H9 (cell line): ENCODE measurements around the gene BZW1. TPM values are rescaled to one million over a fixed set of nuclear protein-coding genes. Genes with fewer than 3 reads are reported as not detected.

Experiments
- DNase-seq: peaks from one replicate; pipeline ENCODE4 v3.0.0-alpha.2; 2017
- H2AFZ ChIP-seq: one replicate; pipeline ENCODE4 v1.6.1; 2013; ENCODE audit warnings: mild to moderate bottlenecking, low read length, control low read depth, moderate library complexity
- H2AK5ac ChIP-seq: 2 replicates; pipeline ENCODE4 v1.6.1; 2013; ENCODE audit warnings: low read length, control low read depth, mixed read lengths; ENCODE audit not compliant: insufficient read length
- H2BK120ac ChIP-seq: one replicate; pipeline ENCODE4 v1.6.1; 2013; ENCODE audit warnings: low read depth, mild to moderate bottlenecking, low read length, control low read depth, inconsistent platforms; ENCODE audit not compliant: poor library complexity, severe bottlenecking
- H2BK12ac ChIP-seq: 2 replicates; pipeline ENCODE4 v1.6.1; 2013; ENCODE audit warnings: low read length, control low read depth, mixed read lengths, low read depth; ENCODE audit not compliant: insufficient read length
- H2BK15ac ChIP-seq: 2 replicates; pipeline ENCODE4 v1.6.1; 2013; ENCODE audit warnings: low read depth, low read length, control low read depth
- H2BK20ac ChIP-seq: one replicate; pipeline ENCODE4 v1.6.1; 2013; ENCODE audit warnings: low read depth, mild to moderate bottlenecking, low read length, control low read depth, inconsistent platforms; ENCODE audit not compliant: poor library complexity, severe bottlenecking
- H2BK5ac ChIP-seq: 2 replicates; pipeline ENCODE4 v1.6.1; 2013; ENCODE audit warnings: low read length, control low read depth, mixed read lengths; ENCODE audit not compliant: insufficient read length
- H3K14ac ChIP-seq: 2 replicates; pipeline ENCODE4 v1.6.1; 2013; ENCODE audit warnings: low read length, control low read depth; ENCODE audit not compliant: insufficient read depth
- H3K18ac ChIP-seq: 2 replicates; pipeline ENCODE4 v1.6.1; 2013; ENCODE audit warnings: low read depth, mild to moderate bottlenecking, mixed read lengths, low read length, control low read depth; ENCODE audit not compliant: insufficient read length
- H3K23ac ChIP-seq: 2 replicates; pipeline ENCODE4 v1.6.1; 2013; ENCODE audit warnings: low read length, control low read depth, mixed read lengths, low read depth; ENCODE audit not compliant: insufficient read length
- H3K23me2 ChIP-seq: 2 replicates; pipeline ENCODE4 v1.6.1; 2013; ENCODE audit warnings: low read depth, mild to moderate bottlenecking, mixed read lengths, low read length, control low read depth; ENCODE audit not compliant: insufficient read length, poor library complexity, severe bottlenecking
- H3K27ac ChIP-seq: 2 replicates; pipeline ENCODE4 v1.5.1; 2013; ENCODE audit warnings: low read length, control low read depth, mixed read lengths, low read depth; ENCODE audit not compliant: insufficient read length
- H3K27me3 ChIP-seq: 2 replicates; pipeline ENCODE4 v1.6.1; 2013; ENCODE audit warnings: low read length, control low read depth, inconsistent platforms; ENCODE audit not compliant: insufficient read depth
- H3K4ac ChIP-seq: 2 replicates; pipeline ENCODE4 v1.6.1; 2013; ENCODE audit warnings: low read depth, mild to moderate bottlenecking, control low read depth, inconsistent platforms, low read length, moderate library complexity
- H3K4me1 ChIP-seq: 2 replicates; pipeline ENCODE4 v1.6.1; 2013; ENCODE audit warnings: low read length, control low read depth, inconsistent platforms; ENCODE audit not compliant: insufficient read depth
- H3K4me2 ChIP-seq: 2 replicates; pipeline ENCODE4 v1.6.1; 2013; ENCODE audit warnings: low read length, control low read depth, mixed read lengths; ENCODE audit not compliant: insufficient read length, insufficient read depth
- H3K56ac ChIP-seq: 2 replicates; pipeline ENCODE4 v1.6.1; 2013; ENCODE audit warnings: low read depth, mild to moderate bottlenecking, mixed read lengths, low read length, control low read depth; ENCODE audit not compliant: insufficient read length
- H3K79me1 ChIP-seq: 2 replicates; pipeline ENCODE4 v1.6.1; 2013; ENCODE audit warnings: low read depth, mild to moderate bottlenecking, moderate library complexity, low read length, control low read depth, inconsistent platforms; ENCODE audit not compliant: insufficient read depth, poor library complexity, severe bottlenecking
- H3K79me2 ChIP-seq: 2 replicates; pipeline ENCODE4 v1.6.1; 2013; ENCODE audit warnings: low read length, control low read depth, inconsistent platforms; ENCODE audit not compliant: insufficient read depth
- H3K9ac ChIP-seq: 2 replicates; pipeline ENCODE4 v1.6.1; 2013; ENCODE audit warnings: low read length, control low read depth, mixed read lengths; ENCODE audit not compliant: insufficient read length; ENCODE audit errors: extremely low read depth
- H3K9me3 ChIP-seq: one replicate; pipeline ENCODE4 v1.6.1; 2013; ENCODE audit warnings: low read depth, low read length, inconsistent platforms; ENCODE audit not compliant: control insufficient read depth
- H3T11ph ChIP-seq: one replicate; pipeline ENCODE4 v1.6.1; 2013; ENCODE audit warnings: mild to moderate bottlenecking, low read length, control low read depth, inconsistent platforms
- H4K20me1 ChIP-seq: one replicate; pipeline ENCODE4 v1.6.1; 2013; ENCODE audit not compliant: control insufficient read depth, insufficient read length, insufficient read depth
- H4K5ac ChIP-seq: 2 replicates; pipeline ENCODE4 v1.6.1; 2013; ENCODE audit warnings: low read depth, mild to moderate bottlenecking, mixed read lengths, low read length, control low read depth; ENCODE audit not compliant: insufficient read length
- H4K8ac ChIP-seq: replicated peaks from 2 replicates; pipeline ENCODE4 v1.6.1; 2013; ENCODE audit warnings: low read length, control low read depth, mixed read lengths, low read depth; ENCODE audit not compliant: insufficient read length
- H4K91ac ChIP-seq: 2 replicates; pipeline ENCODE4 v1.6.1; 2013; ENCODE audit warnings: low read depth, mild to moderate bottlenecking, moderate library complexity, mixed read lengths, low read length, control low read depth; ENCODE audit not compliant: insufficient read length
- H3K27ac Mint-ChIP-seq, 3 experiments: 2 replicates in 2 of 3; 3 replicates in 1 of 3; pipeline ENCODE4 v1.8.0; 2020 to 2021; ENCODE audit warnings: mixed read lengths in 3 of 3, mild to moderate bottlenecking in 1 of 3, moderate library complexity in 1 of 3
- H3K27me3 Mint-ChIP-seq: 2 replicates; pipeline ENCODE4 v1.8.0; 2021; ENCODE audit warnings: low read depth, mild to moderate bottlenecking, moderate library complexity, mixed read lengths
- H3K36me3 Mint-ChIP-seq, 3 experiments: 2 replicates in 2 of 3; 3 replicates in 1 of 3; pipeline ENCODE4 v1.8.0; 2020 to 2021; ENCODE audit warnings: low read depth in 3 of 3, mixed read lengths in 3 of 3; ENCODE audit not compliant: insufficient read depth in 1 of 3
- H3K4me1 Mint-ChIP-seq, 2 experiments: 2 replicates each; pipeline ENCODE4 v1.8.0; 2020; ENCODE audit warnings: mixed read lengths in 2 of 2
- H3K4me3 Mint-ChIP-seq, 2 experiments: 2 replicates in 1 of 2; 3 replicates in 1 of 2; pipeline ENCODE4 v1.8.0; 2020 to 2021; ENCODE audit warnings: mild to moderate bottlenecking in 2 of 2, mixed read lengths in 2 of 2, moderate library complexity in 1 of 2
- H3K9me3 Mint-ChIP-seq, 2 experiments: 2 replicates in 1 of 2; 3 replicates in 1 of 2; pipeline ENCODE4 v1.8.0; 2020; ENCODE audit warnings: mild to moderate bottlenecking in 2 of 2, mixed read lengths in 2 of 2, moderate library complexity in 1 of 2
- CTCF ChIP-seq: fragments of 200-600 bp; sonication (generic); conservative IDR thresholded peaks from 3 replicates; pipeline ENCODE4 v1.8.0; 2021; ENCODE audit warnings: antibody characterized with exemption, mild to moderate bottlenecking
- WGBS: extraction: QIAGEN DNeasy Blood & Tissue Kit; methylation state at CpG from one replicate; pipeline ENCODE4 v1.1.7; 2013; ENCODE audit warnings: missing lambda C conversion rate, low lambda C conversion rate, mixed read lengths; ENCODE audit not compliant: insufficient read length; ENCODE audit errors: extremely low coverage; 5-methylcytosine and 5-hydroxymethylcytosine counted together
- total RNA-seq: library from RNA; stranded (reverse); gene quantifications from 2 replicates; pipeline ENCODE4 v1.2.1, GENCODE V29; 2021

The BZW1 gene
- total RNA-seq, 1 experiment from 2014 or later: 370 TPM

- Histone ChIP-seq H3K4me1 (no peaks in the 10 kb centered on the region), H2BK12ac (no peak overlapping the region), H4K5ac (no peak overlapping the region), H2BK20ac (no peak overlapping the region), H3K9me3 (no peaks in the 10 kb centered on the region), H2BK120ac (no peak overlapping the region), H3K56ac (no peak overlapping the region), H2BK5ac (no peak overlapping the region), H3K9ac (no peak overlapping the region), H4K8ac (no peak overlapping the region), H4K20me1 (no peaks in the 10 kb centered on the region), H3K79me1 (no peaks in the 10 kb centered on the region), H3K4ac (no peak overlapping the region), H3K23me2 (no peaks in the 10 kb centered on the region), H3K14ac (no peak overlapping the region), H4K91ac (no peak overlapping the region), H3K18ac (no peak overlapping the region), H2BK15ac (no peak overlapping the region), H3T11ph (no peak overlapping the region), H2AFZ (no peak overlapping the region), H3K27ac (no peak overlapping the region), H3K27me3 (no peaks in the 10 kb centered on the region), H2AK5ac (no peak overlapping the region), H3K23ac (no peak overlapping the region), H3K79me2 (no peaks in the 10 kb centered on the region), H3K4me2 (no peak overlapping the region)
- H3K4me3 Mint-ChIP-seq: no peak overlapping the region
- H3K36me3 Mint-ChIP-seq: no peaks in the 10 kb centered on the region
- no peak for TF ChIP-seq CTCF
- WGBS: no CpG with 5 or more reads among the region's 2 CpGs
- no peak for DNase-seq
- peaks cover 9 to 11% of the 10 kb centered on the region in 2 experiments for H3K4me1 Mint-ChIP-seq
- H3K9me3 Mint-ChIP-seq: no peaks in the 10 kb centered on the region; a peak in 1 of 5 replicates
- H3K27ac Mint-ChIP-seq: no peak overlapping the region
- H3K27me3 Mint-ChIP-seq: peaks cover 1% of the 10 kb centered on the region; the same call in 1 of the 2 replicates
Measured at GRCh38 chr2:200765139-200765951, 46.4 kb upstream of the BZW1 start.
